Endothelial cell of umbilical vein (primary cell): ENCODE results near the gene TREH. TPM values are rescaled to one million over a fixed set of nuclear protein-coding genes. Genes with fewer than 3 reads are reported as not detected.

Experiments used
- BruUV-seq: library from RNA; stranded (reverse); fragments of 400-500 nt; replicated peaks from 2 replicates; lab custom pipeline; 2021; lab: Mats Ljungman, UMichigan
- CTCF ChIA-PET: fragments of 300-600, 350-600 bp; sonication (Branson Sonifier 250); formaldehyde crosslinking; loops from one replicate; lab custom pipeline; 2021; ENCODE audit warnings: antibody characterized with exemption, inconsistent platforms; lab: Charles Lee
- POLR2A ChIA-PET: fragments of 300-600, 350-600 bp; sonication (Branson Sonifier 250); formaldehyde crosslinking; loops from one replicate; lab custom pipeline; 2021; ENCODE audit warnings: antibody characterized with exemption, inconsistent platforms; lab: Charles Lee
- DNase-seq: peaks from one replicate; pipeline ENCODE4 v3.0.0-alpha.2; 2011; ENCODE audit warnings: low read depth, low spot score
- FAIRE-seq: peaks from 2 replicates; lab custom pipeline; 2011; peaks lifted over from hg19 to GRCh38; lab: Jason Lieb, UNC
- H2AFZ ChIP-seq: 2 replicates; pipeline ENCODE4 v1.6.0; 2012; ENCODE audit warnings: low read depth, low read length, control low read depth, inconsistent platforms
- H3K27ac ChIP-seq: 2 replicates; pipeline ENCODE4 v1.5.1; 2011; ENCODE audit warnings: low read depth, mild to moderate bottlenecking, control low read depth, low read length, moderate library complexity; ENCODE audit not compliant: insufficient read depth
- H3K27me3 ChIP-seq, 2 experiments: 2 replicates each; pipeline versions ENCODE4 v1.6.0 to v1.6.1; 2011; ENCODE audit warnings: low read length in 2 of 2, mixed read lengths in 1 of 2; ENCODE audit not compliant: control insufficient read depth in 2 of 2, insufficient read depth in 2 of 2
- H3K36me3 ChIP-seq, 2 experiments: 2 replicates in 1 of 2; 3 replicates in 1 of 2; pipeline ENCODE4 v1.5.1; 2011; ENCODE audit warnings: low read length in 2 of 2, mild to moderate bottlenecking in 1 of 2, moderate library complexity in 1 of 2; ENCODE audit not compliant: control insufficient read depth in 2 of 2, insufficient read depth in 2 of 2; ENCODE audit errors: extremely low read depth in 1 of 2
- H3K4me1 ChIP-seq: 3 replicates; pipeline ENCODE4 v1.5.1; 2011; ENCODE audit warnings: mild to moderate bottlenecking, low read length; ENCODE audit not compliant: control insufficient read depth, insufficient read depth; ENCODE audit errors: extremely low read depth
- H3K4me2 ChIP-seq: 2 replicates; pipeline ENCODE4 v1.6.1; 2011; ENCODE audit warnings: low read length, control low read depth, mixed read lengths; ENCODE audit not compliant: insufficient read depth
- H3K4me3 ChIP-seq, 3 experiments: fragments of 200-600 bp in 1 of 3; sonication (generic), shearing (Covaris generic) in 1 of 3; replicated peaks in 1 of 3; 2 replicates each; pipeline ENCODE4 v1.5.1; 2011 to 2016; ENCODE audit warnings: control low read depth in 3 of 3, low read length in 3 of 3, mild to moderate bottlenecking in 2 of 3, inconsistent platforms in 1 of 3, low read depth in 1 of 3, moderate library complexity in 1 of 3; ENCODE audit not compliant: insufficient read depth in 1 of 3
- H3K79me2 ChIP-seq: 2 replicates; pipeline ENCODE4 v1.6.0; 2012; ENCODE audit warnings: low read length, inconsistent platforms; ENCODE audit not compliant: control insufficient read depth, insufficient read depth
- H3K9ac ChIP-seq: replicated peaks from 2 replicates; pipeline ENCODE3; 2011; ENCODE audit warnings: low read length, control low read depth; ENCODE audit not compliant: insufficient read depth; ENCODE audit errors: extremely low read depth
- H3K9me1 ChIP-seq: replicated peaks from 3 replicates; pipeline ENCODE4 v1.6.0; 2011; ENCODE audit warnings: mild to moderate bottlenecking, low read length; ENCODE audit not compliant: control insufficient read depth, insufficient read depth; ENCODE audit errors: extremely low read depth
- H3K9me3 ChIP-seq: replicated peaks from 2 replicates; pipeline ENCODE4 v1.5.1; 2012; ENCODE audit warnings: low read length, inconsistent platforms; ENCODE audit not compliant: control insufficient read depth, insufficient read depth
- H4K20me1 ChIP-seq: replicated peaks from 2 replicates; pipeline ENCODE3; 2011; ENCODE audit warnings: mild to moderate bottlenecking, low read length; ENCODE audit not compliant: control insufficient read depth, insufficient read depth; ENCODE audit errors: extremely low read depth
- CTCF ChIP-seq, 2 donors: IDR thresholded peaks; 1 replicate in 1 of 2; 2 replicates in 1 of 2; pipeline ENCODE4 v1.5.1; 2011; ENCODE audit warnings: low read length in 2 of 2, mild to moderate bottlenecking in 2 of 2, moderate library complexity in 2 of 2, control low read depth in 1 of 2, inconsistent platforms in 1 of 2, low read depth in 1 of 2; ENCODE audit not compliant: insufficient read depth in 1 of 2; ENCODE audit errors: extremely low read depth in 1 of 2
- EZH2 ChIP-seq: IDR thresholded peaks from 2 replicates; pipeline ENCODE4 v1.6.1; 2012; ENCODE audit warnings: borderline replicate concordance, low read depth, mild to moderate bottlenecking, moderate library complexity, low read length, inconsistent platforms; ENCODE audit not compliant: severe bottlenecking
- FOS ChIP-seq: IDR thresholded peaks from 2 replicates; pipeline ENCODE4 v1.6.1; 2011; ENCODE audit warnings: mild to moderate bottlenecking, low read length, moderate library complexity, borderline replicate concordance; ENCODE audit not compliant: insufficient read depth
- GATA2 ChIP-seq: IDR thresholded peaks from 2 replicates; pipeline ENCODE4 v1.7.0; 2011; ENCODE audit warnings: low read depth, mild to moderate bottlenecking, moderate library complexity, mixed read lengths, low read length; ENCODE audit not compliant: insufficient read length, insufficient read depth
- JUN ChIP-seq: IDR thresholded peaks from 2 replicates; pipeline ENCODE4 v1.6.1; 2011; ENCODE audit warnings: borderline replicate concordance, low read depth; ENCODE audit not compliant: insufficient read length, insufficient read depth
- MAX ChIP-seq: IDR thresholded peaks from 2 replicates; pipeline ENCODE4 v1.6.1; 2011; ENCODE audit not compliant: insufficient read depth, insufficient read length
- MYC ChIP-seq: IDR thresholded peaks from one replicate; pipeline ENCODE4 v1.6.1; 2011; ENCODE audit warnings: mild to moderate bottlenecking, low read depth, low read length
- POLR2A ChIP-seq: IDR thresholded peaks from 2 replicates; pipeline ENCODE4 v1.6.1; 2012; ENCODE audit warnings: low read depth, mild to moderate bottlenecking, control low read depth, low read length
- POLR2AphosphoS5 ChIP-seq: IDR thresholded peaks from 2 replicates; pipeline ENCODE4 v1.6.1; 2012; ENCODE audit warnings: low read depth, mild to moderate bottlenecking, control low read depth, low read length, moderate library complexity; ENCODE audit not compliant: insufficient read depth
- dilution Hi-C: fragments of 300-500 bp; cut with MboI; formaldehyde crosslinking; loops from one replicate; pipeline ENCODE4 v1.15.0; 2019; ENCODE audit warnings: low sequenced_read_pairs; ENCODE audit not compliant: extremely low pct_ligation_motif_present
- intact Hi-C: fragments of 100-400 bp; cut with micrococcal nuclease; formaldehyde crosslinking; loops from one replicate; pipeline ENCODE4 v1.10.0; 2022
- polyA plus RNA-seq, 4 experiments: library from polyadenylated mRNA; depleted of rRNA in 3 of 4; stranded (reverse) in 3 of 4; unstranded in 1 of 4; fragments of >200 nt; gene quantifications; 2 replicates each; pipeline versions ENCODE4 v1.2.1 to v1.2.3, GENCODE V29; 2011 to 2012; ENCODE audit warnings: missing spikeins in 1 of 4
- total RNA-seq: library from RNA; stranded (reverse); gene quantifications from 2 replicates; pipeline ENCODE4 v1.2.3, GENCODE V29; 2021

The TREH gene
- total and polyA plus RNA-seq, 2 donors (not counting 3 experiments of a cell fraction or from before 2014, with no cell fraction given), result not detected

GRCh38 chr11:118619444-118620197 is 59.8 kb downstream of the TREH start:
- peak overlapping the region in 1 of 3 experiments; percentile 7 for H3K4me3 ChIP-seq
- no peaks in the 10 kb centered on the region for H3K9me1 ChIP-seq

More at GRCh38 chr11:118619444-118620197, 59.8 kb downstream of the TREH start:
- no peak overlapping the region for H2AFZ ChIP-seq
- TF ChIP-seq CTCF (IDR thresholded peaks at IDR 0.05; ENCODE audit: extremely low read depth in 1 of 2, insufficient read depth in 1 of 2, low read depth in 1 of 2, low read length in 2 of 2) (no peak), EZH2 (no peak), POLR2A (no peak), MAX (peak; percentile 65), POLR2AphosphoS5 (peak; percentile 73), MYC (no peak), JUN (peak; percentile 93), GATA2 (peak; percentile 99), FOS (peak; percentile 96)
- H3K79me2 ChIP-seq, result peaks cover 35% of the 10 kb centered on the region
- intact Hi-C loops (loop anchor here (2.0 kb wide), 1 partner anchor 13 kb away; the partner anchor contains the start of gene PHLDB1), dilution Hi-C loops (no loop called here)
- H3K36me3 ChIP-seq, result peaks cover 6 to 10% of the 10 kb centered on the region in 2 experiments
- H3K4me1 ChIP-seq, result peaks cover 68% of the 10 kb centered on the region
- POLR2A ChIA-PET, result interaction anchor here (0.6 to 1.2 kb wide), 3 partner anchors 11 to 292 kb away, joined by 3 to 14 read pairs (median 3); partner anchors contain the start of gene PHLDB1
- H3K27me3 ChIP-seq, result no peaks in the 10 kb centered on the region
- H4K20me1 ChIP-seq, result no peaks in the 10 kb centered on the region
- CTCF ChIA-PET, result interaction anchor here (0.7 to 8.3 kb wide), 8 partner anchors 8 to 720 kb away, joined by 3 to 138 read pairs (median 4); partner anchors contain the start of gene PHLDB1
- peak overlapping the region; percentile 74 for H3K4me2 ChIP-seq
- FAIRE-seq (peak; percentile 99), DNase-seq (peak; percentile 97)
- H3K27ac ChIP-seq, result peak overlapping the region; percentile 96
- BruUV-seq, result TSS peak; percentile 3
- H3K9ac ChIP-seq, result peak overlapping the region; percentile 69
- no peaks in the 10 kb centered on the region for H3K9me3 ChIP-seq
